ENCODE results near the gene GHRL.
A peak's percentile ranks its signal among the peaks of the same experiment; 100 is the strongest.

Gene GHRL

DNA sequence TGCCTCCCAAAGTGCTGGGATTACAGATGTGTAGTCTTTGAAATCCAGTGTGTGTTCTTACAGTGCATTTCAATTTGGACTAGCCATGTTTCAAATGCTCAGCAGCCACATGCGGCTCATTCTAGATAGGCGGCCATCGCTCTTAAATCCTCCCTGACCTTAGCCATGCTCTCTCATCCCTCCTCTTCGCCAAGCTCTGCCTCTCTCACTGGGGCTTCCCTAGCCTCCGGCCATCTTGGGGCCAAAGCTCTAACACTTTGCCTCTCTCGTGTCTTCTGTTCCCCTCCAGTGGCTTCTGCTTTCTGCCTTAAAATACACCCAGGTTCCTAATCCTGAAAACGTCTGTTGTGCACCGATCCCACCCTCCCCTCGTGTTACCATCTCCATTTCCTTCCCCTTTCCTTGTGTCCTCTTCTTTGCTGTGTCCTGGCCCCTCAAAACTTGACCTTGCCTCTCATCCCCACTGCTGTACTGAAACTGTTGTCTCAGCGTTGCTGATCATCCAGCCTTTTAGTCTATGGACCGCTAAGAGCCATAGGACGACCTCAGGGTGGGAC lies 1.4 kb upstream of the GHRL start:
- DNase-seq, result no peak

DNA sequence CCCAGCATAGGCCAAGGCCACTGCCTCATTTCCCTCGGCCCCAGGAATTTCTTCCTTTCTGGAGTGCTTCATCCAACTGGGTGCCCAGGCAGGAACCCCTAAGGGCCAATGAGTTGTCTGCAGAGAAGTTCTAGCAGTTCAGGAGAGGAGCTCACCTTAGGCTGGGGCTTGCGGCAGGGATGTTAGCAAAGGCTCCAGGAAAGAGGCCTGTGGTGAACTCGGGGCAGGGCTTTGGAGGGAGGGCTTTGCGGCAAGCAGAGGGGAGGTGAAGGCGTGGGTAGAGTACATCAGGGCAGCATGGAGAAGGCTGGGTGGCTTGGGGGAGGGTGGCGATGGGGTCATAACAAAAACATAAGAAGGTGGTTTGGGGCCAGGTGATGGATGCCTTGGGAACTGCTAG lies 1.1 kb downstream of the GHRL start:
- DNase-seq, result no peak

DNA sequence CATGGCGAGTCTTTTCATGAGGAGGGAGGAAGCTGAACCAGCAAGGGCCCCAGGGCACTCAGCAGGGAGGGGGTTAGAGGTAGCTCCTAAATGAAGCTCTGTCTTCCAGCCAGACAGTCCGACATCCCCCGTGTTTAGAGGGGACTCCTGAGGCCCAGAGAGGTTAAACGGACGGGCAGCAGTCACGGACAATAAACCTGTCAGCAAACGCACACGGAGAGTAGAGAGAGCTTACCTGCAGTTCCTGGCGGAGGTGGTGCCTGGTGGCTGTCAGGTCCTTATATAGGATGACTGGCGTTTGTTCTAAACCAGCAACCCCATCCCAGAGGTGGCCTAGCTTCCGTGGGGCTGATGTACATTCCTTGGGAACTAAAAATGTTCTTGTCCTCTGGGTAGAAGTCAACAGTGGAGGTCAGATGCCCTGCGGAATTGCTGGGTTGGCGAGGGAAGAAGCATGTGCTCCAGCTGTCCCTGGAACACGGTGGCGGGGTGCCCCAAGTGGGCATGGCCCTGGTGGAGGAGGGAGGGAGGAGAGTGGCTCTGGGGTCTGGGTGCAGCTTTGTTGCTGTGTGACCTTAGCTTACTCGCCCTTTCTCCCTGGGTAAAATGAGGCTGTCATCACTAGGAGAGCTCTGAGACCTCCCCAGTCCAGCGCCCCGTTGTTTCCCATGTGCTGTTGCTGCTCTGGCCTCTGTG lies 2.1 kb downstream of the GHRL start:
- DNase-seq, result no peak

DNA sequence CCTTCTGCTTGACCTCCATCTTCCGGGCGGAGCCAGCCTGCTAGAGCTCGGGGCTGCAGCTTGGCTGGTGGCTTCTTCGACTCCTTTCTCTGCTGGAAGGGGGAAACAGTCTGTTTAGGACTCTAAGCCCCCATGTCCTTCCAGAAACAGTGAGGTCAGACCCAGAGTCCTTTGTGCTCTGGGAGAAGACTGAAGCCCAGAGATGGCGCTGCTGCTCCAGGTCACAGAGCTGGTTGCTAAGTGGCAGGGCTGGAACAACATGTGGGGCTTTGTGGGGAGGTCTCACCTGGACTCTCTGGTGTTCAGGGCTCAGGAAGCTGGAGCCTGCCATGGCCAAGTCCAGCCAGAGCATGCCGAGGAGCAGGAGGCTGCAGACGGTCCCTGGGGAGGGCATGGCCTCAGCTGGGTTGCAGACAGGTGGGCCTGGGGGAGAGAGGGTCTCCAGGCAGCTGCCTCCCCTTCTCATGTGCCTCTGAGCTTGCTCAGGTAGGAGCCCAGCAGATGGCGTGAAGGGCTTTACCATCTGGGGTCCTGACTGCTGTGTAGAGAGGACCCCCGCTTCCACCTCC lies 2.9 kb downstream of the GHRL start:
- no peak for DNase-seq

DNA sequence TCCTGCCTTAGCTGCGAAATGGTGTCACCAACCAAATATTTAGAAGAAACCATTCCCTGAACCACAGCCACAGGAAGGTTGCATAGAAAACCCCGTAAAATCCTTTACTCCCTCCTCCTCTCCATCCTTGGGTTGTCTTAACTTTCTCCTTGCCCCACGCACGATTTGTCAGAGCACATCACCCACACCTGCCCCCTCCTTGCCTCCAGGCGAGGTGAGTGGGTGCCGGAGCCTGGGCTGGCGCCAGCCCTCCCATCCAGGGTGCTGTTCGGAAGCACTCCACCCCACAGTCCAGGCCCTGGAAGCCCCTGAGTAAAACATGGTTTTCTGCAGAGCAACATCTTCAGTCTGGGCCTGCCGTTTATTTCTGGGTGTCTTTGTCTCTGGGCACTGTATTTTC lies 3.7 kb downstream of the GHRL start:
- no peak for DNase-seq

DNA sequence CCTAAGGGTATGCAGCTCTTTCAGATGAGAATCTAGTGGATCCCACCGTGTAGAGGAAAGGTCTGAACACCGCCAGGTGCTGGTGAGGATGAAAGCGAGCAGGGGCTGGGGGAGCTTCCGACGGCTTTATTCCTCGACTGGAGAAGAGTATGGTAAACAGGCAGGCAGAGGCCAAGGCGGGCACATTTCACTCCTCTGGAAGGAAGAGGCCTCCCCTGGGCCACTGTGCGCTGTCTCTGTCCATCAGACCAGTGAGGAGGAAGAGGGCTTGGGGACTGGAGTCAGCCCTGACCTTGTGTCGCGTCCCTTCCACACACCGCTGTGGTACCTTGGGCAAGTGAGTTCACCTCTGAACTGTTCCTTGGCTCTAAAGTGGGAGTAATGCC lies 4.2 kb downstream of the GHRL start:
- DNase-seq, result no peak

DNA sequence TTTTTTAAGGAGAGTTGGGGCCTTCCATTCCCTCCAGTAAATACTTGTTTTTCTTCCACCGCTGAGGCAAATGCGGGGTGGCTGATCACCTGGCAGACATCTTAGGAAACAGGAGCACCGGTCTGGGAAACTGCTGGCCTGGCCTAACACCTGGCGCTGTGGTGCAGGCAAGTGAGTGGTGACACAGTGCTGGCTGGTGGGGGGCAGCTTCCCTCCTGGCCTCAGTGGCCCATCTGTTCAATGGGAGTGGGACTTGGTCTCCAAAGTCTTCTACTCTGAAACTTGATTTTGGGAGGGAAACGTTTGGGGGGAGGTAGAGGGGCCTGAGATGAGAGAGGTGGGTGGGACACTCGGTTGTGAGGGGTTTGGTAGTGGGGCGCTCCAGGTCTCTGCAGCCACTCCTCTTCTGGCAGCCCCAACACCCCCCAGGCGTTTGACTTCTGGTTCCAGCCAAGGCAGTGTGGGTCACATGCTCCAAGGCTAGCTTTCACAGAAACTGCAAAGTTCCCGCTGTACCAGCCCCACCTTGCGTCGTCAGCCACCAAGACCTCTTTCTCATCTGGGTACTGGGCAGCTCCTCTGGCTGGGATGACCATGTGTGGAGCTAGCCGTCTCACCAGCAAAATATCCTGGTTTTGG lies 4.7 kb downstream of the GHRL start:
- no peak for DNase-seq

DNA sequence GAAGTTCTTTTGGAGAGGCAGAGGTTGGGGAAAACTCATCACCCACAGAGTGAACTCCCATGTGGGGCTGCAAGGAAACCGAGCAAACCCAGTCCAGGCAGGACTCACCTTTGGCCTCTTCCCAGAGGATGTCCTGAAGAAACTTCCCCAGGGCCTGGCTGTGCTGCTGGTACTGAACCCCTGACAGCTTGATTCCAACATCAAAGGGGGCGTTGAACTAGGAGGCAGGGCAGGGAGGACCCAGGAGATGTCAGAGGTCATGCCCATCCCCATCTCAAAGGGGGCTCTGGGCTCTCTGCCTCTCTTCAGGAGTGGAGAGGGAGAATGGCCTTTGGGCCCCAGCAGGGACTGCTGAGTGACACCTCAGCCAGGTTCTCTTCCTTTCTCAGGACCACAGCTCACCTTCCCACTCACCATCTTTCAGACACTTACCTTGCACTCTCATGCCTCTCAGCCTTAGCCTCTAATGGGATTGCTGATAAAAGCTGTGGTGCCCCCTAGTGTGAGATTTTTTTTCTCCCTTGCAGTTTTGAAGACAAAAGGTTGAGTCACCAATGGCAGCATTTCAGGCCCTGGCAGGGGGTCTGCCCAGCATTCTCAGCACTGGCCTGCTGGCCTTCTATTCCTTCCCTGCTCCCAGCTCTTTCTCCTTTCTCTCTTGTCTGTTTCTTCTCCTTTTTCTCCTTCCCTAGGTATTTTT lies 6.0 kb downstream of the GHRL start:
- DNase-seq, result peak; percentile 8

DNA sequence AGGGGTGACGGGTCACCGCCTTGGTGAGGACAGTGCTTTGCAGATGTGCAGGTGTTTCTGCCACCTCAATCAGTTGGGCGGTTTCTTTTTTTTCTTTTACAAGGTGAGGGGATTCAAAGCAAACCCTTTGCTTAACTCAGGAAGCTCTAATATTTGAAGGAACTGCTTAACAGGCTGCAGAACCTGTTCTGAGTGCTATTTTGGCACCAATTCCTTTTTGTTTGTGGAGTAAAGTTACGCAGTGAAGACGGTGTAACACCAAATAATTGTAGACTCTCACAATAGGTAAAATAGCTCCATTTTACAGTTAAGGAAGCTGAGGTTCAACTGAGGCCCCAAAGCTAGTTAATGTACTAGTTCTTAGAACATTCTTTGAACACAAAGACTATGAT lies 6.6 kb downstream of the GHRL start:
- no peak for DNase-seq

DNA sequence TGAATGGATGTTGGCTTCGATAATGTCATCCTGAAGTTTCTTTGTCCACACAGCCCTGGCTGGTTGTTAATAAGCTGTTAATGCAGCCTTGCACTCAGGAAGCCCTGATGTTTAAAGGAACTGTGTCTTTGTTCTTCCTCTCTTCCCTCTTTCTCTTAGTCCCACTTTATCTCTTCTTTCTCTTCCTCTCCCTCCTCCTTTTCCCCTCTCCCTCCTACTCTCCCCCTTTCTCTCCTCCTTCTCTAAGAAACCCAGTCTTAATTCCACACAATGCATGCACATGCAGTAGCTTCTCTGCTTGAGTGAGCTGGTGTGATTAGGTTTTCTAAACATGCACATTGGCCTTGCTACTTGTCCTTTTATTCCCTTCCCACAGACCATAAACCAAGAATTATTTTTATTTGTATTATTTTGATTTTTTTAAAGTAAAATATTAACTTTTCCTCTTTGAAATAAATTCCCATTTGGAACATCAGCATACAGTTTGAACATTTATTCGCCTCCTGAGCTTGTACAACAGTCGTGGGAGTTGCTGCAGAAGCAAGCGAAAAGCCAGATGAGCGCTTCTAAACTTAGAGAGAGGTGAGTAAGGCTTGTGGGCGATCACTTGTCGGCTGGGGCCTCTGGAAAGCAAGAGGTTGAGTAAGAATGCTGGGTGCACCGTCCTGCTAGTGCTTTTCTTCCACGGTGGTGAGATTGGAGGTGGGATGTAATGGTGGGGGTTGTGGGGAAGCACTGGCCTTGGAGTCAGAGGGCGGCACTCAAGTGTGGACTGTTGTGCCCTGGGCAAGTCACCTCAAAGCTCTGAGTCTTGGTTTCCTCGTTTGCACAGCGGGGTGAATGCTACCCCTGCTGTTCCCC lies 7.2 kb downstream of the GHRL start:
- no peak for DNase-seq

DNA sequence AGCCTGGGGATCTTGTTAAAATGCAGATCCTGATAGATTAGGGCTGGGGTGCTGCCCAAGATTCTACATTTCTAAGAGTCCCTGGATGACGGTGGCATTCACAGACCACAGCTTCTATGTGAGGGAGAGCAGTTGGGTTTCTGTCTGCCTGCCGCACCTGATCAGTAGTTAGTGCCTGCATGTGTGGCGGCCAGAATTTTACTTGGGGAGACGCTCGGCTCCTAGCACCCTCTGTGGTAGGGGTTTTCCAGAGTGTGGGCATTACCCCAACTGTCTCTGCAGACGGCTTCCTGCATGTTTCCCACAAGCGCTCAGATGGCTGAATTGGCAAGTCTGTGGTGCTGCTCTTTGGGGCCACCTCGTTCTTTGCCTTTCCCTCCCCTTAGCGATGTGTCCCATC lies 8.3 kb downstream of the GHRL start:
- peak; percentile 40 for DNase-seq

DNA sequence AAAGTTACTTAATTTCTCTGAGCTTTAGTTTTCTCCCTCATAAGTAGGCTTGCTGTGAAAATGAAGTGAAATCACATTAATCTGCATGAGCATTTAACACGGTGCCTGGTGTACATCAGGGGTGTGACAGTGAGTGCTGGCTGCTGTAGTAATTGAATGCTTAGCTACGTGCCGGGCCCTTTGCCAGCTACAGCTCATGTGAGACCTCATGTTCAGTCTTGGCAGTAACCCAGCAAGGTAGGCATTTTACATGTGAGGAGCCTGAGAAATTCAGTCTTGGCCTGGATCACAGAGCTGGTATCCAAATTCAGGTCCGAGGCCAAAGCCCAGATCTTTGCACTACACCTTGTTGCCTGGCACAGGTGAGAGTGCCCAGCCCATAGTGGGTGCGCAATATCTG lies 9.1 kb downstream of the GHRL start:
- DNase-seq, result no peak

DNA sequence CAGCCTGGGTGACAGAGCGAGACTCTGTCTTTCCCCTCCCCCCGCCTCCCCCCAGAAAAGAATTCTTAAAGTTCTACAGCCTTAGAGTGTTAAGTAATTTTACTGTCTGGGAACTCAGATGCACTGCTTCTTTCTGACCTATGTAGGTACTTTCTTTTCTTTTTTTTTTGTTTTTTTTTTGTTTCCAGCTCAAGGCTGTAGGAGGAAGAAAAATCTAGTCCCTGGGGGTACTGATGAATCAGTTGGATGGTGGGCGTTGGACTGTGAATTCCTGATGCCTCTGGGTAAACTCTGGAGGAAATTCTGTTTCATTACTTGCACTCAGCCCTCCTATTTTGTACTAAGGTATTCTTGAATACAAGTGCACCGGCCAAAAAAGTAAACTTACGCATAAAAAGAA lies 10.8 kb downstream of the GHRL start:
- no peak for DNase-seq

DNA sequence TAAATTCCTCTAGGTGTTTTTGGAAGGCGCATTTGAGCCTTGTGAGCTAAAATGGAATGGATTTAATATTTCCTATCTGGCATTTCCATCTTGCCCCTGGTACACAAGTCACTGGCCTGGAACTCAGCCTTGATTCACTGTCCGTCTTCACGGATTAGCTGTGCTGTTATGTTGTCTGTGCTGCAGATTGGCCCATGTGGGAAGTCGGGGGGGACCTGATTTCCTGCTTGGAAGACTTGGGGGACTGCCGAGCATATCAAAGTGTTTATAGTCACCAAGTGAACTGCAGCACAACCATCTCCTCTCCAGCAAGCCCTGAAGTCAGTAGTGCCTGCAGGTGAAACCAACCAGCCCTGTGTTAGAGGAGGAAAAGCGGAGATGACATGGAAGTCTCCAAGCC lies 12.2 kb downstream of the GHRL start:
- no peak for DNase-seq

DNA sequence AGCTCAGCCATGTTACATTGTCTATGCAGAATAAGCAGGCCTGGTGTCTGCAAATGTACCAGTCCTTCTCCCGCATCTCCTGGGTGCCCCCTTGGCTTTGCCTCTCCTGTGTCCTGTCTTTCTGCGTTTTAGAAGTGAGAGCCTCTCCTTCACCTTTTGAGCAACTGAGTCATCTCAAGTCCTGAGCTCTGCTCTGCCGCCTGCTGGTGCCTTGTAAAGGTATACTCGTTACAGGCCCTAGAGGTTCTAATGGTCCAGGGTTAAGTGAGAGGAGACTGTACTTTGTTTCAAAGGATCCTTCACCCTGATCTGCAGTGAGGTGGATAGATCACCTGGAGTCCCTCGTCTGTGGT lies 12.6 kb downstream of the GHRL start:
- no peak for DNase-seq

DNA sequence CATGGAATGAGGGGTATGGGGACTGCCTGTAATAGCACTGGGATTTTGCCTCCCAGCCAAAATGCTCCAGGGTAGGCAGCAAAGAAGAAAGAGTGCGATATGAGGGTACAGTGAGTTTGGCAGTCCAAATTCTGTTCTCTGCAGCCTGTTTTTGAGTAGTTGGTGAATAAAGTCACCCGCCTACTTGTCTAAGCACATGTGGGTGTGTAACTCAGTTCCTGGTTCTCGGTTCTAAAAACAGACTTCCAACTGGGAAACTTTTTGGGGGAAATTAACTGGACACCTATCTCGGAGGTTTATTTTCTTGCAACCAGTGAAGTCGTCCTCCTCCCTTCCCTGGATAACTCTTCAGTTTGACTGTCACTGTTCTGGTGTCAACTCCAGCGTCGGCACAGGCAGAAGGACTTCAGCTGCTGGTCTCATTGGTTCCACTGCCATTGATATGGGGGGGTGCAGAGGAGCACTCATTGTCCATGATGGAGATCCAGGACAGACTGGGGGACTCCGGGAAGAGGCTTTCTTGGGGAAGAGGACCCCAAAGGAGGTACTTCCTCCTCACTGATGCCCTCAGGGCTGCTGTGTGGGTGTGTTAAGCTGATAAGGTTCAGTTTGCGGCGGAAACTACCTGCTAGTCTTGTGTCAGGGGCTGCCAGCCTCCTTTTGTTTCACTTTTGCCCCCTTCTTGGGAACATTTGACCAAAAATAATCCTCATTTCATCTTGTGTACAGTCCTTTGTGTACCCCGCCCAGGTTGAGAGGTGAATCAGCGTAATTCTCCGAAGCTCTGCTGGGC lies 13.2 kb downstream of the GHRL start:
- DNase-seq, result no peak

DNA sequence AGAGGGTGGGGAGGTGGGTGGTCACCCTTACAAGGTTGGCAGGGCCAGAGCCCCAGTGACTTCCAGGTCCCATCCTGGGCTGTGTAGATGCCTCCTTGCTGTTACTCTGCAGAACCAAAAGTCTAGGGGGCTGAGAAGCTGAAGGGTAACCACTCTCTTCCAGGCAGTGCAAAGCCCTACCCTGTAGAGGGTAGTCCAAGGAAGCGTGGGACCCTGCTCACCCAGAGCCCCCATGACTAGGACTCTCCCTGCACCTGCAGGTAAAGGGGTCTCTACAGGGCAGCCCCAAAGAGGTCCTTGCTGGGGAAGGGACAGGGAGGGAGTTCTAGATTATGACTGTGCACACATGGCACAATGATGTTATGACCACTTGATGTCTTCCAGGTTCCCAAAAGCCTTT lies 14.2 kb downstream of the GHRL start:
- no peak for DNase-seq

DNA sequence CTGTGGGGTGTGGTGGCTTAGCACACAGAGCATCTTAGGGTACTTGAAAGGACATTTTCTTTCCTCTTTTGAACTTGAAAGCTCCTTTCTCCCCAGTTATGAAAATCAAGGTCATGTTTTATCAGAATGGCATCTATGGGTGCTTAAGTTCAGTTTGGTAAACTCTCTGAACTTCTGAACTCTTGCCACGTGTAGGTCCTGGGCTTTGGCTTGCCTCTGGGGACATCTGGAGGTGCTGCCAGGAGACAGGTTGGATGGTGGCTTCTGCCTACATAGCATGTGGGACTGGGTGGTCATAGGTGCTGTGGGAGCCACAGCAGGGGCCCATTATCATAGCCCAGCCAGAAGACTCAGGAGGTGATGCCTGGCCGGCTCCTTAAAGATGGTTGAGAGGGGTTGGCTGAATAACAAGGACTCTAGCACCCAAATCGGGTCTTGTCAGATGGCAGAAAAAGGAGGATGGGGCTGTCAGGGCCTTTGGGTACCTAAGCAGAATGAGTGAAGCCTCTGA lies 15.6 kb downstream of the GHRL start:
- DNase-seq, result no peak

DNA sequence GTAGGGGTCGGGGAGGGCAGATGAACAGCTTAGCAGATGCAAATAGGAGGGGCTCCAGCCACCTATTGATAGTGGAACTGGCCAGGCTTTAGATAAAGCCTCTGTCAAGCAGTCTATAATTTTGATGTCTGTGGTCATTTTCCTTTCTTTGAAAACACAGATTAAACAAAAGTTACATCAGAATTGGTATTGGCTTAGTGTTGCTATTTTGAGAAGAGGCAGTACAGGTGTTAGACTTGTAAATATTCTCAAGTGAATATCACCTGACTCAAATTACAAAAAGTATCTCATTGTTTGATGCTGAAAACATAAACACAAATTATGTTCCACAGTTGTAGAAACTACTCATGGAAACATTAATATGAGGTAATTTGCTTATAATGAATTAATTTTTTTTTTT lies 18.1 kb downstream of the GHRL start:
- DNase-seq, result no peak

DNA sequence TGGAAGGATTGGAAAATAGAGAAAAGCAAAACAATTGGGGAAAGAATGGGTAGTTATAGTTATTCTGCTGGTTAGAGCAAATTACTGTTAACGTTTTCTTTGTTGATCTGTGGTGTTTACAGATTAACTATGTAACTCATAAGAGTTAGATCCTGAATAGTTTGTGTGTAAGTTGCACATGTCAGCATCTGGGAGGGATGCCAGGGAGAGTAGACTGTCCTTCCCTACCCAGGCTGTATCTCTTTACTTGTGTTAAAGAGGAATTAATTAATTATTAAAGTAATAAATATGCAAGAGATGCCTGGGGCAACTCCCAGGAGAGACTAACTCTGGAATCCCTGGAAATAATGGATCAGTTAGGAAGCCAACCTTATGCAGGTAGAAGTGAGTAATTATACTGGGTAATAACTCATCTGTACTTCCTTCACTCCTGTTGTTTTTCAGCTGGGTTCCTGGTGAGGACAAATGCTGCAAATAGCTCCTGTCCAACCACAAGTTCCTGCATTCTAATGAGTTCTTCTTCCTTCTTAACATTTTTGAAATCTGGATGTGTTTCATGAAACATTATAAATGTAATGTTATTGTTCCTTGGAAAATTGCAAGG lies 18.9 kb downstream of the GHRL start:
- DNase-seq, result no peak

DNA sequence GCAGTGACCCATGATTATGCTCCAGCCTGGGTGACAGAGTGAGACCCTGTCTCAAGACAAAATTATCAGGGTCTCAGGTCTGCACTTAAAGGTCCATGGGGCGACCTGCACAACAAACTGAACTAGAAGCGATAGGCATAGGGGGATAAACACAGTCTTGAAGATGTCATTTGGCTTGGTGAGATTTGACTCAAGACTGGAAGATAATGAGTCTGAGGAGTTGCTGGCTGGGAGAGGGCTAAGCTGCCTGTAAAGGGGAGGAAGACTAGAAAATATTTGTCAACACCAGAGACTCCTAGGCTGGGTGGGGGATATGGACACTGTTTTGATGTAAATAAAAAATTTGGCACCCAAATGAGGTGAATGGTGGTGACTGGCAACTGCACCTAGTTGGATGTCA lies 19.8 kb downstream of the GHRL start:
- DNase-seq, result no peak

All from CD4-positive, alpha-beta T cell treated with Interferon gamma for 1 hour (primary cell).